Epithelial cell of proximal tubule (primary cell): ENCODE measurements around the gene SUPT16H. TPM values are rescaled to one million over a fixed set of nuclear protein-coding genes. Genes with fewer than 3 reads are reported as not detected.

Experiments
- DNase-seq: peaks from one replicate; pipeline ENCODE4 v3.0.0-alpha.2; 2011; ENCODE audit warnings: low read depth
- H3K4me3 ChIP-seq: 2 replicates; pipeline ENCODE4 v1.5.1; 2011; ENCODE audit warnings: low read depth, mild to moderate bottlenecking, low read length
- total RNA-seq: library from RNA; depleted of rRNA; stranded (reverse); fragments of >200 nt; gene quantifications from 2 replicates; pipeline ENCODE4 v1.2.3, GENCODE V29; 2015
- TF ChIP-seq, protein P1 (sequence below): conservative IDR thresholded peaks from 2 replicates; pipeline ENCODE4 v1.5.1; 2012; ENCODE audit warnings: low read depth, mild to moderate bottlenecking, low read length

Gene SUPT16H
- total RNA-seq, 1 donor from 2014 or later = 74.7 TPM

DNA sequence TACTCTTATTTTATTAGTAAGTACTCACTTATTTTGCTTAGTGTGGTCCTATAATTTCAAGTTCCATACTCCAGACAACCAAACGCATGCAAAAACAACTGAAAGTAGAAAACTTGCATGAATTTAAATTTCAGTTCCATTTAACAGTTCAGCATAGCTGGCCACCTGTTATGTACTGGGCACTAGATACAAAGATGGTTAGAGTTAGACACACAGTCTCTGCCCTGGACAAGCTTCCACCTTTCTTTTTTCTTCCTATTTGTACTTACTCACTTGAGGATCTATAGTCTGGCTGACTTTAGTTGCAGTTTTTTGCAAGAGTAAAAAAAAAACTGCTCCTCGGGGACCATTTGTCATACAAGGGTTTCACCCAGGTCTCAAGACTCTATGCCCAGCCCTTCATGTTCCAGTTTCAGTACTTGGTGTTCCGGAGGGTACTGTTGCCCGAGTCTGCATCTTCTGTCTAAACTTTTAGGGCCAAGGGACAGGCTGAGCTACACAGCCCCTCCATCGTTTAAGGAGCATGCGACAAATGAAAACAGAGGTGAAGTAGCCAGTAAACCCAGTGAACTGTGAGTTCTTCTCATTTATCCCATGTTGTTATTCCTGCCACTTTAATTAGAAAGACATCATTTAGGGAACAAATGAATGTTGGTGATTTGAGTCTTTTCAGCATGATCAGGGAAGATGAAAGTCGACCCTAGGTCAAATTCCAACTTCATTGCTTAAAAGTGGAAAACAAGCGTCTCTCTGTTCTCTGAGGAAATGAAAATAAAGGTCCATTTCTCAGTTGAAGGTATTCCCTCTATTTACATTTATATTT, 81.6 kb downstream of the SUPT16H start:
- H3K4me3 ChIP-seq = no peak overlapping the region
- TF ChIP-seq, protein P1, sequence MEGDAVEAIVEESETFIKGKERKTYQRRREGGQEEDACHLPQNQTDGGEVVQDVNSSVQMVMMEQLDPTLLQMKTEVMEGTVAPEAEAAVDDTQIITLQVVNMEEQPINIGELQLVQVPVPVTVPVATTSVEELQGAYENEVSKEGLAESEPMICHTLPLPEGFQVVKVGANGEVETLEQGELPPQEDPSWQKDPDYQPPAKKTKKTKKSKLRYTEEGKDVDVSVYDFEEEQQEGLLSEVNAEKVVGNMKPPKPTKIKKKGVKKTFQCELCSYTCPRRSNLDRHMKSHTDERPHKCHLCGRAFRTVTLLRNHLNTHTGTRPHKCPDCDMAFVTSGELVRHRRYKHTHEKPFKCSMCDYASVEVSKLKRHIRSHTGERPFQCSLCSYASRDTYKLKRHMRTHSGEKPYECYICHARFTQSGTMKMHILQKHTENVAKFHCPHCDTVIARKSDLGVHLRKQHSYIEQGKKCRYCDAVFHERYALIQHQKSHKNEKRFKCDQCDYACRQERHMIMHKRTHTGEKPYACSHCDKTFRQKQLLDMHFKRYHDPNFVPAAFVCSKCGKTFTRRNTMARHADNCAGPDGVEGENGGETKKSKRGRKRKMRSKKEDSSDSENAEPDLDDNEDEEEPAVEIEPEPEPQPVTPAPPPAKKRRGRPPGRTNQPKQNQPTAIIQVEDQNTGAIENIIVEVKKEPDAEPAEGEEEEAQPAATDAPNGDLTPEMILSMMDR = no peak
- no peak for DNase-seq

Other genes starting within 250 kb of the SUPT16H start
- gene OR5AU1, start 228.0 kb downstream of the SUPT16H start, total RNA-seq = not detected in 2 replicates
- gene HNRNPC, start 114.6 kb downstream of the SUPT16H start, total RNA-seq = 755 and 938 TPM in 2 replicates
- gene RPGRIP1, start 103.9 kb downstream of the SUPT16H start, total RNA-seq = 0.07 TPM in 1 of 2 replicates, not detected in the other
- 43.9 and 50.1 TPM in 2 replicates for gene CHD8, start 72.1 kb upstream of the SUPT16H start, total RNA-seq
- gene RAB2B, start 92.9 kb upstream of the SUPT16H start, total RNA-seq = 11.7 and 13.2 TPM in 2 replicates
- 28.2 and 28.8 TPM in 2 replicates for gene TOX4, start 93.2 kb upstream of the SUPT16H start, total RNA-seq
- gene METTL3, start 127.3 kb upstream of the SUPT16H start, total RNA-seq = 78.9 and 81.7 TPM in 2 replicates
- 12.1 and 29.7 TPM in 2 replicates for gene SALL2, start 142.3 kb upstream of the SUPT16H start, total RNA-seq
- not detected in 2 replicates for gene OR10G3, start 196.1 kb upstream of the SUPT16H start, total RNA-seq